HG03460 (cell line): ENCODE measurements around the gene GNAS.
"Not testable (repeated sequence)": the region's sequence is repeated elsewhere in the genome, so short reads cannot be mapped to it uniquely, and the experiment has no call there.

Experiments
- ATAC-seq: cut with Tn5 transposase; IDR thresholded peaks from one replicate; pipeline ENCODE4 v1.9.1; 2021; ENCODE audit not compliant: unreplicated experiment

GNAS gene

DNA sequence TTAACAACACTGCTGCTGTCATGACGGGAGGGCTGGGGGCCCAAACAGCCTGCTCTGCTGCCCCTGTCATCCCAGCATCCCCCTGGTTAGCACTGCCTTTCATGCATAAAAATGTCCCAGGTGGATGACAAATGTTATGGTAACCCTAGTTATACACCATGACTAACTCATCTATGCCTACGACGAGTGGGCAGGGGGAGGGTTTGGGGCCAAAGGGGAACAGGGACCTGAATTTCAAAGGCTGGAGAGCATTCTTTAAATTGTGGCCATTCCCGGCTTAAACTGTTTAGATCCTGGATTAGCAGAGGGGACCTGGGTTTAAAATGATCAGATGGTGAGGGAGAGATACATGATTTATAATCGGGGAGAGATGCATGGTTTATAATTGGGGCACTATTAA, 26.2 kb upstream of the GNAS start:
- ATAC-seq = no peak

DNA sequence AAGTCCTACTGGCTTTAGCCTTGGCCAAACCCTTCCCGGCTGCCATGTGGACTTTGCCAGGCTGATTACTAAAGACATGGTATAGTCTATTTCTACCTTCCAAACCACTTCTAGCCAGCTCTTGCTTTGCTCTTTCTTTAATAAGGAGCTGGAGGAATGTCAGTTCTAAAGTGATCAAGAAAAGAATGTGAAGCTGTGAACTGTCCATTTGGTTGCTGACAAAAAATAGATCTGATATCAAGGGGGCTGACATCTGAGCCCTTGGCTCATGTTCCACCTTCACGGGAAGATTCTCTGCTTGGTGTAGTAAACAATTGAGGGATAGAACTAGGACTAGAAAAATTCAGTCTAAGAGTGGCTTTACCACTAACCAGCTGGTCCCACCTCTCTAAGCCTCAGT, 24.4 kb upstream of the GNAS start:
- no peak for ATAC-seq

DNA sequence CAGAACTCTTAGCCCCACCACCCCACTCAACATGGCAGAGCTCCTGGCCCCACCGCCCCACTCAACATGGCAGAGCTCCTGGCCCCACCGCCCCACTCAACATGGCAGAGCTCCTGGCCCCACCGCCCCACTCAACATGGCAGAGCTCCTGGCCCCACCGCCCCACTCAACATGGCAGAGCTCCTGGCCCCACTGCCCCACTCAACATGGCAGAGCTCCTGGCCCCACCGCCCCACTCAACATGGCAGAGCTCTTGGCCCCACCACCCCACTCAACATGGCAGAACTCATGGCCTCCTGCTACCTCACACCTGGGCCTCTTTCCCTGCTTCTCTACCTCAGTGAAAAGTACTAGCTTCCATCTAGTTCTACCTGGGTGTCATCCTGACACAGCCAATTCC, 23.7 kb upstream of the GNAS start:
- not testable (repeated sequence) for ATAC-seq

DNA sequence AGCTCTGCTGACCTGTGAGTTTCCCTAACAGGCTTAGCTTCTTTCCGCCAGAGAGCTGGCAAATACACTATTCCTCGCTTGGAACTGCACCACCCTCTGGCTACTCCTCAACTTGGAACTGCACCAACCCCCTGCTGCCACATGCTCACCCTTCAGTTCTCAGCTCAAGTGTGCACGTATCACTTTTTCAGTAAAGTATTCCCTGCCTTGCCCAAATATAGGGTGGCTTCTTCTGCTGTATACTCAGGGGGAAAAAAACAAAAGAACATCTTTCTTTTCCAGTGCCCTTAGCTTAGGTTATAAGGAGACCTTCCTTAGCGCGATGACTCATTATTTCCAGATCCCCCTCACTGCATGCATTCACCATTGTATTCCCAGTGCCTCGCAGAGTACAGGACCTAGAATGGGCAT, 23.0 kb upstream of the GNAS start:
- no peak for ATAC-seq

DNA sequence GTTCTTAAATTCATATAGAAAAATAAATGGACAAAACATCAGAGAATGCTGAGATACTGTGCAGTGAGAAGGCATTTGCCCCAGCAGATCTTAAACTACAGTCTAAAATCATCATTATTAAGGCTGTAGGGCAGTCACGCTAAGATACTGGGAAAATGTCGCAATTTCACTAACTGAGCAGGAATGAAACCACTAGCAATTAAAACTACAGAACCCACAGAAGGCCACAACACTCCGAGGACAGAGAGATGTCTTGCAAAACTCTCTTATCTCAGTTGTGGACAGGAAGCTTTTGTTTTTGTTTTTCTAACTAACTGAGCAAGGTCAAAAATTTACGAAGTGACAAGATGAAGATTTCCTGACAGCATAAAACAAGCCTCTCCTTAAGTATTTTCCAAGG, 20.1 kb upstream of the GNAS start:
- no peak for ATAC-seq

DNA sequence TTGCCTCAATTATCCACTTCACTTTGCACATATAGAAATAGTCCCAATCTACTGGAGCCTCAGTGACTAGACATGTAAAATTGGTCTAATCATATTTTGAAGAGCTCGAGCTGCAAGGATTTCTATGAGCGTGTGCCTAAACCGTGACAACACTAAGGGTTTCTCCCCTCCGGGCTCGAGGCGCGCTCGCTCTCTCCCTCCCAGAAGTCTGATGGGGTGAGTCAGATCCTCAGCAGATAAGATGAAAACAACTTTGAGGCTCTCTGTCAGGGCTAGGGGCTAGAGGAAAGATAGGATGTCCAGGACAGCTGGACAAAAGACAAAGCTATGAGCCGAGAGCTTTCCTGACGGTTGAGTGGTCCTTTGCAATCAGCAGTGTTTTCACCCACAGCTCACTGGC, 18.6 kb upstream of the GNAS start:
- ATAC-seq = no peak

DNA sequence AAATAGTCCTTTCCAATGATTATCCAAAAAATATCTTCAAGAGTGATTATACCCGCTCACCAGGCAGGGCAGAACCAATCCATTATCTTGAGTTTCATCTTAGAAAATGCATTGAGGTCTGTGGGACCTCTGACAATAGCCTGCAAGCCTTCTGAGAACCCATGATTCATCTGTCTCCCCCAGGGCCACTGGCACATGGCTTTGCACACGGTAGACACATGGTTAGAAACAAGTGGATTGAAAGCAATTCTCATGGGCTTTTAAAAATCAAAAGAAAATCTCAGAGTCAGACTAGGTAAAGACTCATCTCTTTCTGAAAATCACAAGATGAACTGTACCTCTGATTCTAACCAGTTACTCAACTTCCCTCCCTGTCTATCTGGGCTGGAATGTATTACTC, 17.3 kb upstream of the GNAS start:
- no peak for ATAC-seq

DNA sequence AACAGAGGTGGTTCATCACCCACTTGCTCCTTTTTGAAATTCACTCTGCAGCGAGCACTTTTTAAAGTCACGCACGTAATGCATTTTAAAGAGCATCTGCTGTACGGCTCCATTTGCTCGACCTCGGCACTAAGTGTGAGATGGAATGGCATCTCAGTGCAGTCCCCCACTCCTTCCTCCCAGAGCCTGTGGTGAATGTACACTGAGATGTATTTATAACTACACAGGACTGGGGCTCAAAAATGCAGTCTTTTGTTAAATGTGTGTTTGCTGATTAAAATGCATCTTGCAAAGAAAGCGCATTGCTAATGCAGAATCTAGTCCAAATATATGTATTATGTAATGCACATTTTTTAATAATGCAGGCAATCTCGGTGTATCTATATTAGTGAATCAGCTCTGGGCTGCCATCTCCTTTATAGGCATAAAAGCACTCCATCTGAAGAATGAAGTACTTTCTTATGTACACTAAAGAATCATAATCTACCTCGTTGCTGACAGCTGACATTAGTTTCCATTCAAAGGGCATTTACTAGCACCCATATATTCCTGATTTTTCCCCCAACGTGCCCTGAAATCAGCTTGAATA, 15.8 kb upstream of the GNAS start:
- ATAC-seq = no peak

DNA sequence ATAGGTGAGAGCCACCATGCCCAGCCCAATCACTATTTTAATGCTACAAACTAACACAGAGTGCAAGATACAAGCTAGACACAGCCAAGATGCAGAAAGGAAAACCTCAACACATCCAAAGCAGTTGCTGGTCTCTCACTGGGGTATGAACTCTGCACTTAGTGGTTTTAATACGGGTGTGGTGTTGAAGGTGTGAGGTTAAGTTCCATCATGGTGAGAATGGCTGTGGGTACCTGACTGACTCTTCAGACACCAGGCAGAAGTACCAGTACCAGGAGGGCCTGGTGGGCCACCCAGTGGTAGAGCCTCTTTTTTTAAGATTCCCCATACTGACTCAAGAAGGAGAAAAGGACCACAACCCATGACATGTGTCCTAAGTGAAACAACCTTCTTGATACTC, 14.8 kb upstream of the GNAS start:
- ATAC-seq = no peak

DNA sequence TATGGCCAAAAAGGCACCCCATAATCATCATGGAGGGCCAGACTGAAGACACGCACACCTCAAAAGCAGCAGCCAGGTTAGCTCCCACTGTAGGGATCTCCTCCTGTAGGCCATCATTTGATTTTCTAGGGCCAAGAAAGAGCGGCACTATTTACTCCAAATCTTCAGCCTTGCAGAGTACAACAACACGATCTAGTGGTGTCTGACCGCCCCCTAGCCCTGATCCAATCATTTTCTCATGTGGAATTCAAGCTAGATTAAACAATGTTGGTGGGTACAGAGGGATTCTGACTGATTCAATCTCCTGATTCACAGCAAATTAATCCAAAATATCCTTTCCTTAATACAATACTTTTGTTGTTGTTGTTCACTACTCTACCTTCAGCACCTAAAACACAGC, 14.3 kb upstream of the GNAS start:
- ATAC-seq = no peak

DNA sequence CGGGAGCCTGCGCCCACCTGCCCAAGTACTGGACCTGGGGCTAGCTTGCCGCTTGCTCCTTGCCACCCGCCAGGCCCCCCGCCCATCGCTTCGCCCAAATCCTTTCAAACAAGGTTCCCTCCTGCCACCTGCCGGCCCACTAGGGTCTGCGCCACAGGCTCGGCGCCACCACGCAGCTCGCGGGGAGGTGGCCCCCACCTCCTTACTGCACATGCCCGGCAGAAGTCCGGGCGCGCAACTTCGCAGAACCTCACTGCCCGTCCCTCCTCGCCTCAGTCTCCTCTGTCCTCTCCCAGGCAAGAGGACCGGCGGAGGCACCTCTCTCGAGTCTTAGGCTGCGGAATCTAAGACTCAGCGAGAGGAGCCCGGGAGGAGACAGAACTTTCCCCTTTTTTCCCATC, 13.0 kb upstream of the GNAS start:
- ATAC-seq = no peak

DNA sequence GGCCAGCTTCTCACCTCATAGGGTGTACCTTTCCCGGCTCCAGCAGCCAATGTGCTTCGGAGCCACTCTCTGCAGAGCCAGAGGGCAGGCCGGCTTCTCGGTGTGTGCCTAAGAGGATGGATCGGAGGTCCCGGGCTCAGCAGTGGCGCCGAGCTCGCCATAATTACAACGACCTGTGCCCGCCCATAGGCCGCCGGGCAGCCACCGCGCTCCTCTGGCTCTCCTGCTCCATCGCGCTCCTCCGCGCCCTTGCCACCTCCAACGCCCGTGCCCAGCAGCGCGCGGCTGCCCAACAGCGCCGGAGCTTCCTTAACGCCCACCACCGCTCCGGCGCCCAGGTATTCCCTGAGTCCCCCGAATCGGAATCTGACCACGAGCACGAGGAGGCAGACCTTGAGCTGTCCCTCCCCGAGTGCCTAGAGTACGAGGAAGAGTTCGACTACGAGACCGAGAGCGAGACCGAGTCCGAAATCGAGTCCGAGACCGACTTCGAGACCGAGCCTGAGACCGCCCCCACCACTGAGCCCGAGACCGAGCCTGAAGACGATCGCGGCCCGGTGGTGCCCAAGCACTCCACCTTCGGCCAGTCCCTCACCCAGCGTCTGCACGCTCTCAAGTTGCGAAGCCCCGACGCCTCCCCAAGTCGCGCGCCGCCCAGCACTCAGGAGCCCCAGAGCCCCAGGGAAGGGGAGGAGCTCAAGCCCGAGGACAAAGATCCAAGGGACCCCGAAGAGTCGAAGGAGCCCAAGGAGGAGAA, 12.3 kb upstream of the GNAS start:
- no peak for ATAC-seq

DNA sequence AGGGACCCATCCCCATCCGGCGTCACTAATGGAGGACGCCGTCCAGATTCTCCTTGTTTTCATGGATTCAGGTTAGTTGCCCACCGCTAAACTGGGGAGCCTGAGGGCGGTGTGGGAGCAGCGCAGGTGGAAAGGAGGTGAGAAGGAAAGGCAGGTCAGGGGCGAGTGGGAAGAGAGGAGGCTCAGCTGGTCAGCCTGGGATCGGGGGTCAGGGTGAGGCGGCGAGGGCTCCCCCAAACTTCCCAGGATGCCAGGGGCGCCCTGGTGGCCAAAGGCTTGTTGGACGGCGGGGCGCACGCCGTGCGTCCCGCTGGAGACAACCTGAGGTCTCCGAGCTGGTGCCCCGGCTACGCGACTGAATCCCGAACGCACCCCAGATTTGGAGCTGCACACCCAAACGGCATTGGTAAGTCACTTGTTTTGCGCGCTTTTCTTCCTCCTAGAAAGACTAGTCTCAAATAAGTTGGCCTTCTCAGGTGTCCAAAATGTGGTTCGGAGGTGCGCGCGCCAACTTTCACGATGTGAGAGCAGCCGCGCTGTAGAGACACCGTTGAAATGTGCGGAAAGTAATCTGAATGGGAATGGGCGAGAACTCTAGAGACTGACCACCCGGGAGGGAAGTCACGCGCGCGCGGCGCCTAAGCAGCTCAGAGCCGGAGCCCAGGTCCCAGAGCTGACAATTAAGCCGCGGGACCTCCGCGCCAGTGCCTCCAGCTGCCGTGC, 11.5 kb upstream of the GNAS start:
- ATAC-seq = no peak

DNA sequence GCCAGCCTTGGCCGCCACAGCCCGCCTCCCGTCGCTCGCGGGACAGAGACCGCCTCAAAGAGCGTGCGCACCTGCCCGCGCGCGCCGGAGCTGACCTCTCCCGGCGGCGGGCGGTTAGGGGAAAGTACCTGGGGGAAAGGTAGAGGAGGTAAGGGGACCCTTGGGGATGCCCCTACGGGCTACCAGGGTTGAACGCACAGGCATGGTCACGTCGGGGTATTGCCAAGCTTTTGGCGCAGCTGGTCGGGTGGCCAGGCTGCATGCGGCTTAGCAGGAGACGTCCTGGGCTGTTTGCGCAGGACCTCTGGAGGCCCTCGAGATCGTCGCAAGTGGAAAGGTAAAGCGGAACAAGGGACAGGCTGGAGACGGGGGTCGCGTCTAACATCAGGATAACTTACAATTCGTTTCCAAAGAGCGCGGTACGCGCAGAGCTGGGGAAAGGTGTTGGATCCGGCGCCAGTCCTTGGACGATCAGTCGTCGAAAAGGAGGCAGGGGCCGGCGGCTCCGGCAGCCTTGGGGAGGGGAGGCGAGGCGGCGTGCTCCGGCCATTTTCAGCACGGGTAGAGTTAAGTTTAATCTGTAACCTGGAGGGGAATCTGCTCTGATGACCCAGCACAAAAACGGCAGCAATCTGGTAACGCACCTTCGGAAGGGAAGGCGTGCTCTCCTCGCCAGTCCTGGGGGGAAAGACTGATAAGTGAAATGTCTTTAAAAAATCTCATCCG, 10.8 kb upstream of the GNAS start:
- ATAC-seq = no peak

DNA sequence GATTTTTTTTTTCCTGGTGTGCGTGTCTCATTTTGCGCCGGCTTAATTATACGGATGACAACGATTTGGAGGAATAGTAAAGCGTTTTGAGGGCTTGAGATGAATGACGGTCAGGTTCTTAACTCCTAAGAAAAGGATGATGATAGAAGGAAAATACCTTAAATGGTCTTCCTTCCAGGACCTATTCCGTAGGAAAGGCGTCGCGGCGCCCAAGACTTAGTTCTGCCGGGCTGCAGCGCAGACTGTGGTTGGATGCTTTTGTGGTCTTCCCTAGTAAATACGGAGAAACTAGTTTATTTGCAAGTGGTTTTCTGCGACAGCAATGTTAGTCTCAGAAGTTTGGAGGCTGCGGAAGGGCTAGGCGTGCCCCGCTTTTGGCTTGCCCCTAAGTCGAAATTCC, 10.2 kb upstream of the GNAS start:
- ATAC-seq = no peak

DNA sequence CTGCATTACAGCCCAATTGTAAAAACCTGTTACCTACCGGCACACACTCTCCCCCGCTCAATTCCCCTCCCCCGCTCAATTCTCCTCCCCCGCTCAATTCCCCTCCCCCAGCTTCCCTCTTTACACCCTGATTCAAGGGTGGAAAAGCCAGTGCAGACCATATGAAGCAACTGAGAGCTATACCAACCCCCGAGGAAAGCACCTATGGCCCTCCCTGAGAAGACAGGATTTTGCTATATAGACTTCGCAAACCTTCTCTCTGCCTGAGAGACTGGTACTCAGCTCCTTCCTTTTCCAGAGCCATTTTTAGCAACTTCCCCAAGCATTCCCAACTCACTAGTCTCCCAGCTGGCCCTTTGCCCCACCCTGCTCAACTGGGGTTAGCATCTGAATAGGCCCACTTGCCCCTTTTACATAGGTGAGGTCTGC, 9.4 kb upstream of the GNAS start:
- ATAC-seq = no peak

DNA sequence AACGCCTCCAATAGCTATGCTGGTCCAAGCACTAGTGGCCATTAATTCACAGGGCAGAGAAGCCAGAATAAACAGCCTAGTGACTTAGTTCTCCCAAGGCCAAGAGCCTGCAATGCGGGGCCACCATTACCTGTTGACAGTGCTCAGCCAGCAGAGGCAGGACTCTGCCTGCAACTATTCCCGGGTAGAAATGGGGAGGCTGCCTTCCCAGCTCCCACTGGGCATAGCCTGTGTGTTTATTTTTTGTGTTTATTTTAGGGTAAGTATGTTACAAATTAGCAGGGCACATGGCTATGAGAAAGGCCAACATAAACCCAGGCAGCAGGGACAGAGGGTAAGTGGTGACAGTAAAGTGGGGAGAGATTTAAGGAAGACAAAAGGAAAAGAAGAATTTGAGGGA, 6.8 kb upstream of the GNAS start:
- no peak for ATAC-seq

DNA sequence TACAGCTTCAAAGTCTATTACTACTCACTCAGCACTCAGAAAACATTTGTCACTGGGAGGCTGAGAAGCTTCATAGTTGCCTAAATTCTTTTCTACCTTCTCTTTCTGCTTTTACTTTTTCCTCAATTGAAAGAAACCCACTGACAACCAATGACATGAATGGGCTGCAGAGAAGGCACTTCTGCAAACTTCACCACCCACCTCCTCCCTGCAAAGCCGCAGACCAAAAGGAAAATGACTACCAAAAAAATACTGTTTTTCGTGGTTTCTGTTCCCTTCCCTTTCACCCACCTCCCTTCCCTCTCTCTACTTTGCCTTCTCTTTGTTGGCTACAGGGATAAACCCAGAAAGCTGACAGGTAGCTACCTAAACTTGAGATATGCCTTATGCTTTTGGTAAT, 5.1 kb upstream of the GNAS start:
- no peak for ATAC-seq

DNA sequence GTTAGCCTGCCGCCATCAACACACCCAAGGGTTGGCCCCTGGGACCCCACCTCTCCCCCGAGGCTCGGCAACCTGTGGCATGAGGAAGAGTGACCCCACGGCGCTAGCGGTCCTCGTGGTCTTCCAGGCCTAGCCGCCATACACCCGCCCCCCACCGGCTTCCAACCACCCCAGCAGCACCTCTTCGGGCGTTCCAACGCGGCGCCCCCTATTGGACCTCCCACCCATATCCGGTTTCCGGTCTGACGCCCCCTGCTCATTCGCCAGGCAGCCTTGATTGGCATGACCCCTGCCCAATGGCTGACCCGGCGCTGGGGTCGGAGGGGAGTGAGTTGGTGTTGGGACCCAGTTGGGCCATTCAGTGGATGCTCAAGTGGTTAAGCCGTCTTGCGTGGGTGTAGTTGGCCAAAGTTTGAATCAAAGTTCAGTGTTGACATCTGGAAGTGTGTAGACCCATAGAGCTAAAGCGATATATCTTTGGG, 1.8 kb upstream of the GNAS start, which contains the start of gene GNAS-AS1:
Gene GNAS-AS1 (minus strand): TSS at position 210 of the 482 bp plus-strand sequence.
- peak; percentile 90 for ATAC-seq

DNA sequence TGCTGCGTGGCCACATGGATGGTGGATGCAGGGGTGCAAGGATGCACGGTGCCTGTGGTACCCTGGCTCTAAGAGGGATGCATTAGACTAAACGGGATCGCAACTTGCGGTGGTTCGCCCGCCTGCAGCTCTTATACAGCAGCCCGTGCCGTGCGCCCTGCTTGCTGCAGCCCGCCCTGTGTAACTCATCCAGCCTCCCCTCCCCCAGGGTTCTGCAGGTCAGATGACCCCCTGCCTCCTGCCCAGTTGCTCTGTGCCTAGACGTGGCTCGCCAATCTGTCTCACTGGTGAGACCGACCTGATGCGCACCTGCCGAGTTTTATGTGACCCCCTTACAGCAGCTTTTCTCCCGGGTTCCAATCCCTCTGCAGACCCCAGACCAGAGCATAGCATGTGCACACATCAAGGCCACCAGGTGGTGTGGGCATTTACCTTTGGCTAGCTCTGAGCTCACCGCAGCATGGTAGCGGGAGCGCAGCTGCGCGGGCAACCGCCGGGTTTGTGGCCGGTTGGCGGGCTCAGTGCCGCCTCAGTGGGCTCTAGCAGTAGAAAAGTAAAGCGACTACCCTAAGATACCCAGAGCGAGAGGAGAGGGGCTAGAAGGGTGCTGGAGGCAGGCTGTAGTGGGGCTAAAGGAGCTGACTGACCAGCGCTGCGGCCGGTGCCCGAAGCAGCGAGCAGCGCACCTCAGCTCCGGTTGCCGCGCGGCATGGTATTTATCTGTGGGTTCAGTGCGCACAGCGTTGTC, 1.1 kb upstream of the GNAS start:
- ATAC-seq = no peak

DNA sequence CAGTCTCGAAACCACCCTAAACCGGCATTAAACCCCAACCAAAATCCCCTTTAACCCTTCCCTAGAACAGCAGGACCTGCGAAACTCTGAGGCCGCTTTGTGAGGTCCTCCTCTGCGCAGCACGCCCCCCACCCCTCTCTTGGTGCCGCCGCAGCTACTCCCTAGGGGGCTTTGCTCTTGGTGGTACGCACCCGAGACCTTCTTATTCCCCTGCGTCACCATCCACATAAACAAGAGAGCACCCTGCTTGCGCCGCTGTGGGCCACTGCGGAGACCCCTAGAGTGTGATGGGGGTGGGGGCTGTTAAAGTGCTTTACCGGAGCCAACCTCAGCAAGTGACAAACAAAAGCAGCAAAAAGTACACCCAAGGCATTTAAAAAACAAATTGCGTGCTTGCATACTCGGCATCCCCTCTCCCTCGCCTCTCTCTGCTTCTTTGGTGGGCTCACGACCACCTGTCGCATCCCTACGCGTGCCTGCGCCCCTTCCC, 502 bp upstream of the GNAS start:
- ATAC-seq = no peak
